Measurements from ENCODE around the gene MYBPHL.

GRCh38 chr1:109251277-109252166 is 55.3 kb downstream of the MYBPHL start:
- TF ChIP-seq POLR2A (IDR thresholded peaks at IDR 0.05) (no peak), EP300 (IDR thresholded peaks at IDR 0.05) (no peak), CTCF (IDR thresholded peaks at IDR 0.05) (no peak)
